ENCODE data around the gene TOLLIP.

- TF ChIP-seq, protein P1, sequence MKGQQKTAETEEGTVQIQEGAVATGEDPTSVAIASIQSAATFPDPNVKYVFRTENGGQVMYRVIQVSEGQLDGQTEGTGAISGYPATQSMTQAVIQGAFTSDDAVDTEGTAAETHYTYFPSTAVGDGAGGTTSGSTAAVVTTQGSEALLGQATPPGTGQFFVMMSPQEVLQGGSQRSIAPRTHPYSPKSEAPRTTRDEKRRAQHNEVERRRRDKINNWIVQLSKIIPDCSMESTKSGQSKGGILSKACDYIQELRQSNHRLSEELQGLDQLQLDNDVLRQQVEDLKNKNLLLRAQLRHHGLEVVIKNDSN (IDR thresholded peaks at IDR 0.05), result no peak
- TF ChIP-seq TCF12 (IDR thresholded peaks at IDR 0.05; ENCODE audit: low read depth), result no peak
- TF ChIP-seq, protein P2, sequence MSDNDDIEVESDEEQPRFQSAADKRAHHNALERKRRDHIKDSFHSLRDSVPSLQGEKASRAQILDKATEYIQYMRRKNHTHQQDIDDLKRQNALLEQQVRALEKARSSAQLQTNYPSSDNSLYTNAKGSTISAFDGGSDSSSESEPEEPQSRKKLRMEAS (IDR thresholded peaks at IDR 0.05), result no peak
- TF ChIP-seq, protein P3, sequence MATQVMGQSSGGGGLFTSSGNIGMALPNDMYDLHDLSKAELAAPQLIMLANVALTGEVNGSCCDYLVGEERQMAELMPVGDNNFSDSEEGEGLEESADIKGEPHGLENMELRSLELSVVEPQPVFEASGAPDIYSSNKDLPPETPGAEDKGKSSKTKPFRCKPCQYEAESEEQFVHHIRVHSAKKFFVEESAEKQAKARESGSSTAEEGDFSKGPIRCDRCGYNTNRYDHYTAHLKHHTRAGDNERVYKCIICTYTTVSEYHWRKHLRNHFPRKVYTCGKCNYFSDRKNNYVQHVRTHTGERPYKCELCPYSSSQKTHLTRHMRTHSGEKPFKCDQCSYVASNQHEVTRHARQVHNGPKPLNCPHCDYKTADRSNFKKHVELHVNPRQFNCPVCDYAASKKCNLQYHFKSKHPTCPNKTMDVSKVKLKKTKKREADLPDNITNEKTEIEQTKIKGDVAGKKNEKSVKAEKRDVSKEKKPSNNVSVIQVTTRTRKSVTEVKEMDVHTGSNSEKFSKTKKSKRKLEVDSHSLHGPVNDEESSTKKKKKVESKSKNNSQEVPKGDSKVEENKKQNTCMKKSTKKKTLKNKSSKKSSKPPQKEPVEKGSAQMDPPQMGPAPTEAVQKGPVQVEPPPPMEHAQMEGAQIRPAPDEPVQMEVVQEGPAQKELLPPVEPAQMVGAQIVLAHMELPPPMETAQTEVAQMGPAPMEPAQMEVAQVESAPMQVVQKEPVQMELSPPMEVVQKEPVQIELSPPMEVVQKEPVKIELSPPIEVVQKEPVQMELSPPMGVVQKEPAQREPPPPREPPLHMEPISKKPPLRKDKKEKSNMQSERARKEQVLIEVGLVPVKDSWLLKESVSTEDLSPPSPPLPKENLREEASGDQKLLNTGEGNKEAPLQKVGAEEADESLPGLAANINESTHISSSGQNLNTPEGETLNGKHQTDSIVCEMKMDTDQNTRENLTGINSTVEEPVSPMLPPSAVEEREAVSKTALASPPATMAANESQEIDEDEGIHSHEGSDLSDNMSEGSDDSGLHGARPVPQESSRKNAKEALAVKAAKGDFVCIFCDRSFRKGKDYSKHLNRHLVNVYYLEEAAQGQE (IDR thresholded peaks at IDR 0.05; ENCODE audit: low read depth), result no peak
- TF ChIP-seq TAF1 (IDR thresholded peaks at IDR 0.05; ENCODE audit: low read depth), result no peak
- no peak for TF ChIP-seq FOXM1 (IDR thresholded peaks at IDR 0.05; ENCODE audit: borderline replicate concordance, low read depth)
- TF ChIP-seq EP300 (IDR thresholded peaks at IDR 0.05; ENCODE audit: borderline replicate concordance), result no peak
- no peak for TF ChIP-seq RAD21 (IDR thresholded peaks at IDR 0.05; ENCODE audit: low read depth)
- no peak for TF ChIP-seq YY1 (IDR thresholded peaks at IDR 0.05; ENCODE audit: low read depth)
- TF ChIP-seq CEBPB (IDR thresholded peaks at IDR 0.05), result no peak
- TF ChIP-seq NFIC (IDR thresholded peaks at IDR 0.05), result no peak
- no peak for TF ChIP-seq ZBTB7A (IDR thresholded peaks at IDR 0.05; ENCODE audit: low read depth)
- TF ChIP-seq CREB1 (IDR thresholded peaks at IDR 0.05; ENCODE audit: low read depth), result no peak
- no peak for TF ChIP-seq EGR1 (IDR thresholded peaks at IDR 0.05)
These were observed 17.6 kb upstream of the TOLLIP start for GRCh38 chr11:1327064-1327460.

All from Ishikawa (cell line).